Right ventricle myocardium superior (tissue), 1 donor: ENCODE data around the gene PTGR3. TPM values are rescaled to one million over a fixed set of nuclear protein-coding genes. Genes with fewer than 3 reads are reported as not detected.

Experiments used
- ATAC-seq: fragments of 200-7000 bp; cut with Tn5 transposase; one replicate; pipeline ENCODE4 v1.9.1; 2020; ENCODE audit warnings: mild to moderate bottlenecking; ENCODE audit not compliant: poor library complexity
- DNase-seq: peaks from one replicate; pipeline ENCODE4 v3.0.0-alpha.2; 2020
- intact Hi-C: fragments of 100-400 bp; cut with DNase I; formaldehyde crosslinking; loops from one replicate; pipeline ENCODE4 v1.11.2; 2022
- long read RNA-seq: library from polyadenylated mRNA; unstranded; transcript quantifications from one replicate; pipeline ENCODE4 v2.0.0, GENCODE V29; 2021
- total RNA-seq: library from RNA; stranded (reverse); fragmentation: NEBNext Ultra II Directional; extraction: Animal tissue kit (Norgen Biotek cat#: 25700); gene quantifications from one replicate; pipeline ENCODE4 v1.2.1, GENCODE V29; 2021
- donor health status: DM: no; HTN: yes; CAD: no; lungs with severe emphysema.

Gene PTGR3
- 81.5 TPM for total RNA-seq
- long read RNA-seq, full-length matches to known transcripts, result 130 of 154 reads
- long read RNA-seq, partial matches to known transcripts, result 0 of 154 reads
- long read RNA-seq, other reads (novel, unspliced or antisense), result 24 of 154 reads

- ATAC-seq (peak; percentile 65), DNase-seq (peak; percentile 91)
- intact Hi-C loops, result no loop called here
These were observed at the start of gene PTGR3 for GRCh38 chr18:75209129-75209950. Gene PTGR3 (minus strand): TSS chr18:75209139. CDS start chr18:75209058, 81 bp downstream.

- no peak for DNase-seq
- intact Hi-C loops, result no loop called here
These were observed 48.7 kb upstream of the PTGR3 start for GRCh38 chr18:75257605-75258004.

GRCh38 chr18:75256376-75256775 is 47.4 kb upstream of the PTGR3 start:
- ATAC-seq, result no peak
- intact Hi-C loops, result no loop called here
- no peak for DNase-seq

More at GRCh38 chr18:75257605-75258004, 48.7 kb upstream of the PTGR3 start:
- ATAC-seq, result no peak

- intact Hi-C loops, result no loop called here
- DNase-seq (no peak), ATAC-seq (no peak)
These were observed 46.2 kb upstream of the PTGR3 start for GRCh38 chr18:75255094-75255493.

GRCh38 chr18:75253784-75254183 is 44.8 kb upstream of the PTGR3 start:
- intact Hi-C loops, result no loop called here
- ATAC-seq (peak; percentile 65), DNase-seq (no peak)

- ATAC-seq (no peak), DNase-seq (no peak)
- intact Hi-C loops, result no loop called here
These were observed 44.1 kb upstream of the PTGR3 start for GRCh38 chr18:75253043-75253442.

- intact Hi-C loops, result no loop called here
- no peak for ATAC-seq
- DNase-seq, result no peak
These were observed 43.2 kb upstream of the PTGR3 start for GRCh38 chr18:75252136-75252535.

- DNase-seq (no peak), ATAC-seq (no peak)
- intact Hi-C loops, result no loop called here
These were observed 42.5 kb upstream of the PTGR3 start for GRCh38 chr18:75251466-75251865.

- DNase-seq (no peak), ATAC-seq (no peak)
- intact Hi-C loops, result no loop called here
These were observed 41.5 kb upstream of the PTGR3 start for GRCh38 chr18:75250471-75250821.

- ATAC-seq (no peak), DNase-seq (no peak)
- intact Hi-C loops, result no loop called here
These were observed 40.9 kb upstream of the PTGR3 start for GRCh38 chr18:75249672-75250470.

- intact Hi-C loops, result no loop called here
- no peak for ATAC-seq
- no peak for DNase-seq
These were observed 40.2 kb upstream of the PTGR3 start for GRCh38 chr18:75249175-75249518.

- intact Hi-C loops, result no loop called here
- DNase-seq (peak; percentile 40), ATAC-seq (no peak)
These were observed 39.7 kb upstream of the PTGR3 start for GRCh38 chr18:75248426-75249174.

GRCh38 chr18:75247611-75248421 is 38.9 kb upstream of the PTGR3 start:
- intact Hi-C loops, result no loop called here
- DNase-seq (no peak), ATAC-seq (peak; percentile 72)

GRCh38 chr18:75246721-75247610 is 38.0 kb upstream of the PTGR3 start:
- DNase-seq (peak; percentile 41), ATAC-seq (peak; percentile 12)
- intact Hi-C loops, result no loop called here

GRCh38 chr18:75244351-75245313 is 35.7 kb upstream of the PTGR3 start:
- ATAC-seq, result peak; percentile 66
- intact Hi-C loops, result no loop called here
- DNase-seq, result peak; percentile 50

- no peak for DNase-seq
- intact Hi-C loops, result no loop called here
- ATAC-seq, result no peak
These were observed 32.8 kb upstream of the PTGR3 start for GRCh38 chr18:75241705-75242104.
